ENCODE data around the gene TBC1D4. TPM values are rescaled to one million over a fixed set of nuclear protein-coding genes. Genes with fewer than 3 reads are reported as not detected.

TBC1D4 gene
- polyA plus RNA-seq, 1 of the 3 experiments (the other 2 are of a cell fraction): 8.8 TPM

GRCh38 chr13:75296641-75297040, 185.3 kb downstream of the TBC1D4 start:
- no peaks in the 10 kb centered on the region for H3K9me3 ChIP-seq
- H3K9me2 ChIP-seq: no peaks in the 10 kb centered on the region
- POLR2A ChIA-PET: no interaction called here
- peaks cover 12% of the 10 kb centered on the region for H3F3A ChIP-seq (replicated peaks; ENCODE audit: insufficient read depth)
- peaks cover 0 to 4% of the 10 kb centered on the region in 2 experiments; a peak in 3 of 4 replicates for H3K4me1 ChIP-seq (ENCODE audit: control insufficient read depth in 1 of 2, insufficient read depth in 2 of 2, low read depth in 1 of 2, low read length in 1 of 2)
- H3K9ac ChIP-seq: no peak overlapping the region
- DNase-seq: no peak
- no peaks in the 10 kb centered on the region for H4K20me1 ChIP-seq (ENCODE audit: insufficient read depth)
- TF ChIP-seq CHD2 (IDR thresholded peaks at IDR 0.05; ENCODE audit: low read length, partially characterized antibody): no peak
- TF ChIP-seq NRF1 (IDR thresholded peaks at IDR 0.05; ENCODE audit: low read depth, low read length): no peak
- no peak for TF ChIP-seq FOXM1 (IDR thresholded peaks at IDR 0.05; ENCODE audit: low read depth)
- TF ChIP-seq TCF12 (IDR thresholded peaks at IDR 0.05): no peak
- TF ChIP-seq TEAD4 (IDR thresholded peaks at IDR 0.05; ENCODE audit: borderline replicate concordance, insufficient read depth): no peak
- TF ChIP-seq POLR2AphosphoS5 (IDR thresholded peaks at IDR 0.05; ENCODE audit: low read depth, low read length): no peak
- TF ChIP-seq RAD21 (IDR thresholded peaks at IDR 0.05; ENCODE audit: low read length): no peak
- TF ChIP-seq EZH2phosphoT487 (IDR thresholded peaks at IDR 0.05; ENCODE audit: borderline replicate concordance, low read depth): no peak
- TF ChIP-seq USF1 (IDR thresholded peaks at IDR 0.05; ENCODE audit: borderline replicate concordance, low read depth): no peak
- no peak for TF ChIP-seq ELF1 (IDR thresholded peaks at IDR 0.05)
- no peak for TF ChIP-seq GABPA (IDR thresholded peaks at IDR 0.05; ENCODE audit: low read depth)
- TF ChIP-seq MEF2A (IDR thresholded peaks at IDR 0.05; ENCODE audit: borderline replicate concordance, low read depth): no peak
- TF ChIP-seq, protein P1, sequence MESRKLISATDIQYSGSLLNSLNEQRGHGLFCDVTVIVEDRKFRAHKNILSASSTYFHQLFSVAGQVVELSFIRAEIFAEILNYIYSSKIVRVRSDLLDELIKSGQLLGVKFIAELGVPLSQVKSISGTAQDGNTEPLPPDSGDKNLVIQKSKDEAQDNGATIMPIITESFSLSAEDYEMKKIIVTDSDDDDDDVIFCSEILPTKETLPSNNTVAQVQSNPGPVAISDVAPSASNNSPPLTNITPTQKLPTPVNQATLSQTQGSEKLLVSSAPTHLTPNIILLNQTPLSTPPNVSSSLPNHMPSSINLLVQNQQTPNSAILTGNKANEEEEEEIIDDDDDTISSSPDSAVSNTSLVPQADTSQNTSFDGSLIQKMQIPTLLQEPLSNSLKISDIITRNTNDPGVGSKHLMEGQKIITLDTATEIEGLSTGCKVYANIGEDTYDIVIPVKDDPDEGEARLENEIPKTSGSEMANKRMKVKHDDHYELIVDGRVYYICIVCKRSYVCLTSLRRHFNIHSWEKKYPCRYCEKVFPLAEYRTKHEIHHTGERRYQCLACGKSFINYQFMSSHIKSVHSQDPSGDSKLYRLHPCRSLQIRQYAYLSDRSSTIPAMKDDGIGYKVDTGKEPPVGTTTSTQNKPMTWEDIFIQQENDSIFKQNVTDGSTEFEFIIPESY (IDR thresholded peaks at IDR 0.05; ENCODE audit: borderline replicate concordance, low read depth): no peak
- TF ChIP-seq NFIC (IDR thresholded peaks at IDR 0.05; ENCODE audit: borderline replicate concordance): no peak
- TF ChIP-seq SMC3 (IDR thresholded peaks at IDR 0.05; ENCODE audit: low read depth, low read length): no peak
- TF ChIP-seq RFX5 (IDR thresholded peaks at IDR 0.05; ENCODE audit: low read length): no peak
- TF ChIP-seq FOXJ3 (CRISPR knock-in tag; IDR thresholded peaks at IDR 0.05): no peak
- TF ChIP-seq, protein P2, sequence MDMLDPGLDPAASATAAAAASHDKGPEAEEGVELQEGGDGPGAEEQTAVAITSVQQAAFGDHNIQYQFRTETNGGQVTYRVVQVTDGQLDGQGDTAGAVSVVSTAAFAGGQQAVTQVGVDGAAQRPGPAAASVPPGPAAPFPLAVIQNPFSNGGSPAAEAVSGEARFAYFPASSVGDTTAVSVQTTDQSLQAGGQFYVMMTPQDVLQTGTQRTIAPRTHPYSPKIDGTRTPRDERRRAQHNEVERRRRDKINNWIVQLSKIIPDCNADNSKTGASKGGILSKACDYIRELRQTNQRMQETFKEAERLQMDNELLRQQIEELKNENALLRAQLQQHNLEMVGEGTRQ (IDR thresholded peaks at IDR 0.05; ENCODE audit: borderline replicate concordance, low read depth, low read length): no peak
- H3K27me3 ChIP-seq (ENCODE audit: insufficient read depth): no peaks in the 10 kb centered on the region
- no peak overlapping the region for H3K4me2 ChIP-seq
- H3K79me2 ChIP-seq (ENCODE audit: insufficient read depth): no peaks in the 10 kb centered on the region
- WGBS (ENCODE audit: low lambda C conversion rate): 27% methylated on average over 1 of the region's 1 CpG
- no peak overlapping the region for H3K27ac ChIP-seq (ENCODE audit: low read depth in 2 of 2, low read length in 1 of 2)
- no peak overlapping the region for H2AFZ ChIP-seq (ENCODE audit: low read depth)
- peaks cover 0 to 2% of the 10 kb centered on the region in 2 experiments for H3K36me3 ChIP-seq (replicated peaks in 1 of 2; ENCODE audit: control insufficient read depth in 1 of 2, insufficient read depth in 2 of 2, low read length in 1 of 2)
- CTCF ChIA-PET: no interaction called here
- no peak overlapping the region for H3K4me3 ChIP-seq (ENCODE audit: low read depth in 2 of 2, low read length in 1 of 2)

Data from SK-N-SH (cell line).